Nucleus accumbens (tissue), 56 donors: ENCODE results near the gene DNAAF2.
"Not testable (repeated sequence)": the region's sequence is repeated elsewhere in the genome, so short reads cannot be mapped to it uniquely, and the experiment has no call there.

Experiments
- DNase-seq, 56 donors: peaks; one replicate each; lab custom pipeline; 2025; lab: John Stamatoyannopoulos, UW

The DNAAF2 gene

DNA sequence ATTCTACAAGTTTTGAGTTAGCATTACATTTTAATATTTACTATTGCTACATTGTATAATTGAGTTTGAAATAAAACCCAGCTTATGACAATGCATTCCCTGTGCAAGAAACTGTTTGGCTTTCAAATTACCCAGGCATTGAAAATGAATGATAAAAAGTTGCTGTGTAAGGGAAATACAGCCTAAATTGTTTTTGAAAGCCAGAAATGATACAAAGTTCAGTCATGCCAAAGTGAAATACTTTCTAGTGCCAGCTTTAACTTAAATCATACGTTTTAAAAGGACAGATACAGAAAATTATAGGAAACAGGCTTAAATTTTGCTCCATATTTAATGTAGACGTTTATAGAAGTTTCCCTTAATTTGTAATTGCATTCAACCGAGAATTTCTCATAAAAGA lies 11.7 kb downstream of the DNAAF2 start:
- DNase-seq = no peak

DNA sequence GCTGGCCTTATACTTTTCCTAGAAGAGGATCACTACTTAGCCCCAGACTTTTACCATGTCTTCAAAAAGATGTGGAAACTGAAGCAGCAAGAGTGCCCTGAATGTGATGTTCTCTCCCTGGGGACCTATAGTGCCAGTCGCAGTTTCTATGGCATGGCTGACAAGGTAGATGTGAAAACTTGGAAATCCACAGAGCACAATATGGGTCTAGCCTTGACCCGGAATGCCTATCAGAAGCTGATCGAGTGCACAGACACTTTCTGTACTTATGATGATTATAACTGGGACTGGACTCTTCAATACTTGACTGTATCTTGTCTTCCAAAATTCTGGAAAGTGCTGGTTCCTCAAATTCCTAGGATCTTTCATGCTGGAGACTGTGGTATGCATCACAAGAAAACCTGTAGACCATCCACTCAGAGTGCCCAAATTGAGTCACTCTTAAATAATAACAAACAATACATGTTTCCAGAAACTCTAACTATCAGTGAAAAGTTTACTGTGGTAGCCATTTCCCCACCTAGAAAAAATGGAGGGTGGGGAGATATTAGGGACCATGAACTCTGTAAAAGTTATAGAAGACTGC lies 12.9 kb downstream of the DNAAF2 start:
- no peak for DNase-seq

DNA sequence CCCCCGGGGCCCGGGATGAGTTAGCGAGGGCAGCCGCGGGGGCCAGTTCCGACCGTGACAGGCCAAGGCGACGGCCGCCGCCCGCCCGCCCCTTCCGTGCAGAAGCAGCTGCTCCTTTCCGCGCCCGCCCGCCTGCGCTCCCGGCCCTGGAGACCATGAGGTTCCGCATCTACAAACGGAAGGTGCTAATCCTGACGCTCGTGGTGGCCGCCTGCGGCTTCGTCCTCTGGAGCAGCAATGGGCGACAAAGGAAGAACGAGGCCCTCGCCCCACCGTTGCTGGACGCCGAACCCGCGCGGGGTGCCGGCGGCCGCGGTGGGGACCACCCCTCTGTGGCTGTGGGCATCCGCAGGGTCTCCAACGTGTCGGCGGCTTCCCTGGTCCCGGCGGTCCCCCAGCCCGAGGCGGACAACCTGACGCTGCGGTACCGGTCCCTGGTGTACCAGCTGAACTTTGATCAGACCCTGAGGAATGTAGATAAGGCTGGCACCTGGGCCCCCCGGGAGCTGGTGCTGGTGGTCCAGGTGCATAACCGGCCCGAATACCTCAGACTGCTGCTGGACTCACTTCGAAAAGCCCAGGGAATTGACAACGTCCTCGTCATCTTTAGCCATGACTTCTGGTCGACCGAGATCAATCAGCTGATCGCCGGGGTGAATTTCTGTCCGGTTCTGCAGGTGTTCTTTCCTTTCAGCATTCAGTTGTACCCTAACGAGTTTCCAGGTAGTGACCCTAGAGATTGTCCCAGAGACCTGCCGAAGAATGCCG lies 13.7 kb downstream of the DNAAF2 start:
- peak in 37 of 56 donors; percentile 3 to 84 (median 57) for DNase-seq

DNA sequence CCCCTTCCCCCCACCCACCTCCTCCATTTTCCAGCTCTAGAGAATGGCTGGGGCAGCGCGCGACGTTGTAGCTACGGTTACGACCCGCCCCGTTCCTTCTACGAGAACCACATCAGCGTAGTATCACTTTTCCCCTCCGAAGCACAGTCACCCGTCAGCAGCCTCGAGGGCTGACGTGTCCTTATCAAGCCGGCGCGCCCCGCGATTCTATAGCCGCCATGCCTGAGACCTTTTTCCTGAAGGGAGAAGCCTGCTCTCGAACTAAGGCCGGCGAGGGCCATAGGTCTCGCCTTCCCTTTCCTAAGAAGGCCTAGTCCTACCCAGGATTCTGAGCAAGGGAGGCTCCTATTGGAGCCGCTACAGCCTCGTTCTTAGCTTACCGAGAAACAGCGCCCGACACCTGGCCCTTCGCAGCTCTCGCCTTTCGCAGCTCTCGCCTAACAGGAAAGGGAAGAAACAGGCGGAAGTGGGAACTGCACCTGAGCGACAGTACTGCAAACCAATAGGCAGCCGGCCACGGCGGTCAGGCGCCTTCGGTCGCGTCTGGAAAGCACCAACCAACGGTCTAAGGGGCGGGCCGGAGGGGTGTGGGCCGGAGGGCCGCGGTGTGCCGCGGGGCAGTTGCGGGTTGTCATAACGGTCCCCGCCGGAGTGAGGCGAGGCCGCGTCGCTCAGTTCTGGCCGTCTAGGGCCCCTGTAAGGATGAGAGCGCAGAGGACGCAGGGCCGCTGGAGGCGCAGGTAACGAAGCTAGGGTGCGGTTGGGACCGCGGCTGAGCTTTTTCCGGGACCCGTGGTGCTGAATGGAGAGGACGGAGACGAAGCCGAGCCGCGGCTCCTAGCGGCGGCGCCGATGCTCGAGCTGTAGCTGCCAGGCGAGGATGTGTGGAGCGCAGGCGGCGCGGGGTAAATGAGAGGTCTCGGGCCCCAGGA lies 14.6 kb downstream of the DNAAF2 start, which contains the start of the genes MGAT2 and RPL36AL:
Gene MGAT2 (plus strand): TSS at position 618 of the 932 bp plus-strand sequence. CDS start 470 bp downstream, outside the sequence.
Gene RPL36AL (minus strand): TSS at position 445 of the 932 bp plus-strand sequence. CDS start 1,522 bp downstream, outside the sequence.
- DNase-seq = peak; percentile 61 to 98 (median 96)

DNA sequence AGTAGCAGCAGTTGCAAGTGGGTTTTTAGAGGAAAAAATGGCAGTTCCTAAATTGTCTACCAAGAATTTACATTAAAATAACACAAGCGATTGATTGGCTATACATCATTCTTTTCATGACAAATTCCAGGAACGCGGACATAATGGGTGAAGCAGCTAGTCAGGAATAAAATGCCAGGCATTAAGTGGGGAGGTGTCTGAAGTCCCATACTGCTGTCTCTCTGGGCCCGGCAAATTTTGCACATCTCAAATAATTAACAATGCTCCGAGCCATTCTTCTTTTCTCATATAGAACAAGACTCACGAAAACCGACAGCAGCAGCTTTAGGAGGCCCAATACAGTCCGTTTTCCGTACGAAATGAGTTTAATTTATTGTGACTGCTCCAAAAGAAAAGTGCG lies 15.3 kb downstream of the DNAAF2 start:
- no peak for DNase-seq

DNA sequence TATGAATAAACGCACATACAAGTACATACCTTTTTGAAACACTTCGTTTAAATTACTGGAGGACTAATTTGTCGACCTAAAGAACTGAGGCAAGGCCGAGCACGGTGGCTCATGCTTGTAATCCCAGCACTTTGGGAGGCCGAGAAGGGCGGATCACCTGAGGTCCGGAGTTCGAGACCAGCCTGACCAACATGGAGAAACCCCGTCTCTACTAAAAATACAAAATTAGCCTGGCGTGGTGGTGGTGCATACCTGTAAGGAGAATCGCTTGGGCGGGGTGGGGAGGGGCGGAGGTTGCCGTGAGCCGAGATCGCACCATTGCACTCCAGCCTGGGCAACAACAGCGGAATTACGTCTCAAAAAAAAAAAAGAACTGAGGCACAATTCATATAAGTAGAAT lies 15.8 kb downstream of the DNAAF2 start:
- DNase-seq = not testable (repeated sequence)

DNA sequence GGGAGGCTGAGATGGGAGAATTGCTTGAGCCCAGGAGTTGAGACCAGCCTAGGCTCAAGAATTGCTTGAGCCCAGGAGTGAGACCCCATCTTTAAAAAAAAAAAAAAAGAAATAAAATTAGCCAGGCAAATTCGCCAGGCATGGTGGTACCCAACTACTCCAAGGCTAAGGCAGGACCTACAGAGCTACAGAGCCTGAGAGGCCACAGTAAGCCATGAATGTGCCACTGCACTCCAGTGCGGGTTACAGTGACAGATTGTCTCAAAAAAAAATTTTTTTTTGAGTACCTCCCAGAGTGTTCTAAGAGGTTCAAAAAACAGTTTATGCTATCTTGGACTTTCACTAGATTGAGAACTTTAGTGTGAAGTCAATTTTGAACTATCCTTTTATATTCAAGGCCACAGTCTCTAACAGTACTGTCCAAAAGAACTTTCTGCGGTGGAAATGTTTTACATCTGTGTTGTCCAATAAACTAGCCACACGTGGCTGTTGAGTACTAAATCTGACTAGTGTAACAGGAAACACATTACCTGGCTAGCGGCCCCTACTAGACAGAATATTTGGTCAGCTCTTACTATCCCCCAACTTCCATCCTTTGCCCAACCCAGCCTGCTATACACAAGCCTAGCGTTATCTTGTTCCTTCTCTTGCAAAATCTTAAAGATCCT lies 17.1 kb downstream of the DNAAF2 start:
- no peak for DNase-seq

DNA sequence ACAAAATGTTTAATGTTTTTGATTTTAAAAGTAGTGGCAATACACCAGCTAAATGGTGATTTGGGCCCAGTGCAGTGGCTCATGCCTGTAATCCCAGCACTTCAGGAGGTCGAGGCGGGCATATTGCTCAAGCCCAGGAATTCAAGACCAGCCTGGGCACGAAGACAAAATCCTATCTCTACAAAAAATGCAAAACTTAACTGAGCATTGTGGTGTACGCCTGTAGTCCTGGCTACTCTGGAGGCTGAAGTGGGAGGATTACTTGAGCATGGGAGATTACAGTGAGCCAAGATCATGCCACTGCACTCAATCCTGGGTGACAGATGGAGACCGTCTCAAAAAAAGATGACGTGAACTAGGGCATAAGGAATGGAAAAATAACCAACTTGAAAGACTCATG lies 19.3 kb downstream of the DNAAF2 start:
- no peak for DNase-seq

DNA sequence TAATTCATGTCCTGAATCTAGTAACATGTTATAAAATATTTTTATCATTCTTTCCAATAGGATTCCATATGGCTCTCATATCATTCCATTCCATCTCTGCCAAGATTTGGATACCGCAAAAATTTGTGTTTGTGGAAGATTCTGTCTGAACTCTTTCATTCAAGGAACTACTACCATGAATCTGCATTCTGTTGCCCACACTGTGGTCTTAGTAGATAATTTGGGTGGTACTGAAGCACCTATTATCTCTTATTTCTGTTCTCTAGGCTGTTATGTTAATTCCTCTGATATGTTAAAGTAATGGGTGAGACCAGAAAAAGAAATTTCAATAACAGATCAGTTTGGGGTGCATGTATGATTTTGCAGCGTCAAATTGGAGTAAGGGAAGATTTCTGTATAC lies 20.8 kb downstream of the DNAAF2 start:
- no peak for DNase-seq

DNA sequence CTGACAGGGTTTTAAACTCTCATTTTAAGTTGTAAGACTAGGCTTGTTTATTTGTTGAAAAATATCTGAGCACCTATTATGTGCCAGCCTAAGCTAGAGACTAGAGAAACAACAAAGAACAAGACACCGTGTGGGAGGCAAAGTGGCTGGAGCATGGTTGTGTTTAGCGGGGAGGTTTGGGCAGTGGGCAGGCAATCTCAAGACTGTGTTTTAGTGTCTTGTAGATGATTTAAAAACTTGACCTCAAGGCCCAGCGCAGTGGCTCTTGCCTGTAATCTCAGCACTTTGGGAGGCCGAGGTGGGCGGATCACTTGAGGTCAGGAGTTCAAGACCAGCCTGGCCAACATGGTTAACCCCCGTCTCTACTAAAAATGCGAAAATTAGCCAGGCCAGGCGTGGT lies 22.4 kb downstream of the DNAAF2 start:
- DNase-seq = no peak

DNA sequence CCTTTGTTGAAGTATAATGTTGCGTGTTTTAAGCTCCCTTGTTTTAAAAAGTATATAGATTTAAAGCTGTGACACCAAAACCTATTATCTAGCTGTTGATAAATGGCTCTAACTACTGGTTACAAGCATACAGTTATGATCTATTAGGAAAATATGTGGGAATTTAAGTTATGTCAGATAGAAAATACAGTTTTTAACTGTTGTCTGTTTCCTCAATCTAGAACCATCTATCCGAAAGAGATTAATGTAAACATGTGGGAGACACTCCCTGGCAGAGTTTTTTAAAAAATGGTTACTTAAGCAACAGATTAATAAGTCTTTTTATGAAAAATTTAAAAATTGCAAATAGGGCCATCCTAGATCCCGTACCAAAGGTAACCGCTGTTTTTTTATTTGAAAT lies 22.8 kb downstream of the DNAAF2 start:
- no peak for DNase-seq

DNA sequence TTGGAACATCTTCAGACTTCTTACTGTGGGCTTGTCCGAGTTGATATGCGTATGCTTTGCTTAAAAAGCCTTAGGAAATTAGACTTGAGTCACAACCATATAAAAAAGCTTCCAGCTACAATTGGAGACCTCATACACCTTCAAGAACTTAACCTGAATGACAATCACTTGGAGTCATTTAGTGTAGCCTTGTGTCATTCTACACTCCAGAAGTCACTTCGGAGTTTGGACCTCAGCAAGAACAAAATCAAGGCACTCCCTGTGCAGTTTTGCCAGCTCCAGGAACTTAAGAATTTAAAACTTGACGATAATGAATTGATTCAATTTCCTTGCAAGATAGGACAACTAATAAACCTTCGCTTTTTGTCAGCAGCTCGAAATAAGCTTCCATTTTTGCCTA lies 27.5 kb downstream of the DNAAF2 start:
- no peak for DNase-seq

DNA sequence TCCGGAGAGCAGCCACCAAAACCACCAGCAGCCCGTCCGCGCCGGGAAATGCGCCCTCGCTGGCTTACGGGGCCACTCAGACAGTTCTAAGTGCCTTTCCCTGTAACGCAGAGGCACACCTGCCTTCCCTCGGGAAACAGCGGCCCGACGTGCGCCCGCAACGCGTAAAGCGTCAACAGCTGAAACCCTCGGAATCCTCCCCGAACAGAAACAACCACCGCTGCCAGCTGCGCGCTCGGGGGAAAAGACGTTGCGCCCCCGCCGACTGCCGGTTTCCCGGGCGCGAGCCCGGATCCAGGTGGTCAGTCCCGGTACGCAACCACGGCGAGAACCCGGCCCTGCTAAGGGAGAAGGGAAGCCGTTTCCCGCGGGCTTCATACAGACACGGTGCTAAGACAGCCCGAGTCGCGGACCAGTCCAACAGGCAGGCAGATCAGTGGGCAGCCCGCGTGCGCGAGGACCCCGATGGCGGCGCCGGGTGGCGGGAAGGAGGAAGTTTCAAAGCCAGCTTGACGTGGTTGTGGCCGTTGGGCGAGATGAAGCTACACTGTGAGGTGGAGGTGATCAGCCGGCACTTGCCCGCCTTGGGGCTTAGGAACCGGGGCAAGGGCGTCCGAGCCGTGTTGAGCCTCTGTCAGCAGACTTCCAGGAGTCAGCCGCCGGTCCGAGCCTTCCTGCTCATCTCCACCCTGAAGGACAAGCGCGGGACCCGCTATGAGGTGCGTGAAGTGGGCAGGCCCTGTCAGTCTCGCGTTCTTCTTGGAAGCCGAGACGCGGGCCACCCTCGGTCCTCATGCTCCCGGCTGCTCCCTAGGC lies 36.4 kb downstream of the DNAAF2 start, which contains the start of gene LRR1:
Gene LRR1 (plus strand): TSS at position 456 of the 816 bp plus-strand sequence. CDS start 81 bp downstream, at position 537.
- peak in 54 of 56 donors; percentile 19 to 86 (median 68) for DNase-seq

DNA sequence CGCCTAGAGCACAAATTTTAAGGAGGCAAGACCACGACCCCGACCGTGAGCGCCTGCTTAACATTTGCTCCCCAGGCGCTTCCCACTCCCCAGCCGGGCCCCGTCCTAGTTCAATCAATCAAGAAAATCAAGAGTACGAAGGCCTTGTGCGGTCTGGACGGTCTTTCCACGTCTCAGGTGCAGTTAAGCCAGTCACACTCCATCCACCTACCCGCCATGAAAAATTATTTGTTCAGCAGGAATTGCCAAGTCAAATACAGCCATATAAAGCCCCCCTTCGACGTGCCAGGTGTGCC lies 36.9 kb downstream of the DNAAF2 start:
- DNase-seq = peak in 5 of 56 donors; percentile 23 to 64 (median 47)

DNA sequence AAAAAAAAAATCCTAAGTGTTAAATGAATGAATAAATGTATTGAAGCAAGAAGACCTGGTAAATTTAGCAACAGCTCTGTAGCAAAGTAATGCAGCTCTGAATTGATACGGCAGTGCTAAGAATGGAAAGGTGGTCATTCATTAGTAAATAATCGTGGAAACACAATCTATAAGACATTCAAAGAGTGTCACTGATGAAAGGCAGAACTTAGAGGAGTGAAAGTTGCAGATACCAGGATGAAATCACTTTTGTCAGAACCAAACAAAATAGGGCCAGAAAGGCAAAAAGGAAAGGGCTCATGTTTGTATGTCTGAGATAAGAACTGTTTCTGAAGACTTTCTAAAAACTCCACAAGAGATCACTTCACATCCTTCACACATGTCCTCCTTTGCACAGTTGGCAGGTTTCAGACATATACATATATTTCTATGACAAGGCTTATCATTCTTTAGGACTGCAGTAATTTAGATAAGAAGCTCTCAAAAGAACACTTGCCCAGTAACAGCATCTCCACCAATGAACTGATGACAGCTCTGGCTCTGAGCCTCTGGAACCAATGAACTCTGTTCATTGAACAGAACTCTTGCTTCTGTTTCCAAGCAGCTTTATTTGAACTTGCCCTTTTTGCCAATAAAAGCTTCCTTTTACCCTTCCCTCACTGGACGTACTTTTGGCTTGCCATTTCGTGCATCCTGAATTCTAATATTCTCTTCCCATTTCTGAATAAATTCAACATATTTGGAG lies 40.5 kb downstream of the DNAAF2 start:
- peak in 8 of 56 donors; percentile 0 to 23 (median 2) for DNase-seq

DNA sequence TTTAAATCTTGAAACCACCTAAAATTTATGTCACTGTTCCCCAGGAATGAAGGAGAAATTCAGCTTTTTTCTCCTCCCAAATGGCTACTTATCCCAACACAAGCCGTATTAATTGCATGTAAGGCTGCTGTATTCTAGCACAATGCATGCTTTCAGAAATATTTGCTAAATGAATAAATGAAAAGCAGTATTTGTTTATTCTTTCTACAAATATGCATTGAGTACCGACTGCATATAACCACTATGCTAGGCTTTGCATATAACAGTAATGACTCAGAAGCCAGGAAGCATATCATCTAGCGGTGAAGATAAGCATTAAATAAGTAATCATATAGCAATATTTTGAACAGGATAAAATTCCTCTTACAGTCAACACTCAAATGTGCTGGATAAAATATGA lies 42.0 kb downstream of the DNAAF2 start:
- DNase-seq = no peak

DNA sequence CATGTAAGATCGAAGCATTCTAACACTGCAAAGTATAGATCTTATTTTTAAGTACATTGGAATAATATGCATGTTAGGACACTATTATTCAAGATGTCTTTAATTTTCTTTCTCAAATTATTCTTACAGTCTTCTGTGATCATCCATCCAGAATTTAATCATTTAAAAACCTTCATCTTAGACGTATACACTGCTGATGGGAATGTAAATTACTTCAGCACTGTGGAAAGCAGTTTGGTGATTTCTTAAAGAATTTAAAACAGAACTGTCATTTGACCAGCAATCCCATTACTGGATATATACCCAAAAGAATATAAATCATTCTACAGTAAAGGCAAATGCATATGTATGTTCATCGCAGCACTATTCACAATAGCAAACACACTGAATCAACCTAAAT lies 45.7 kb downstream of the DNAAF2 start:
- no peak for DNase-seq

DNA sequence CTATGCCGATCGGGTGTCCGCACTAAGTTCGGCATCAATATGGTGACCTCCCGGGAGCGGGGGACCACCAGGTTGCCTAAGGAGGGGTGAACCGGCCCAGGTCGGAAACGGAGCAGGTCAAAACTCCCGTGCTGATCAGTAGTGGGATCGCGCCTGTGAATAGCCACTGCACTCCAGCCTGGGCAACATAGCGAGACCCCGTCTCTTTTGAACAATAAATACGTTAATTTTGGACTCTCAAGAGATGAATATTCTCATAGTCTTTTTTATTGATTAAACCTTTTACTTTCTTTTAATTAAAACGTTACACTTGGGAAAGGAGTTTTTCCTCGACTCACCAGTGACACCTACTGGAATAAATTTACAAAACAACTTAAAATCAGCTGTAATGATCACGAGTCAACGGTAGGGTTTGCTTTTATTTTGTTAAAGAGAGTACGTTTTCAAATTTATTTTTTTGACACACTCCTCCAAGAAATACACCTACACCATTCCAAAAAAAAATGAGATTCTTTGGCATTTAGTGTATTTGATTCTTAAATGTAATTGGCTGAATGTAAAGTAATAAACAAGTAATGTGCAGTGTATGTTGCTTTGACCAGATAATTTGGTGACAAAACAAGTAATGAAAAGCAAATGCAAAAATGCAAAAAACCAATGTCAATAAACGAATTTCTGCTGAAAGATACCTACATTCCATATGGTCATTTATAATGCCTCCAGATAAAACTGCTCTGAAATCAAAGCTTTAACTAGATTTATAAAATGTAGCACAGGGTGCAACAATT lies 48.2 kb downstream of the DNAAF2 start:
- peak in 10 of 56 donors; percentile 27 to 74 (median 52) for DNase-seq
